ENCODE results near the gene NMUR2. TPM values are rescaled to one million over a fixed set of nuclear protein-coding genes. Genes with fewer than 3 reads are reported as not detected.

NMUR2 gene
- total RNA-seq, 1 donor from 2014 or later: 0.07 TPM

DNA sequence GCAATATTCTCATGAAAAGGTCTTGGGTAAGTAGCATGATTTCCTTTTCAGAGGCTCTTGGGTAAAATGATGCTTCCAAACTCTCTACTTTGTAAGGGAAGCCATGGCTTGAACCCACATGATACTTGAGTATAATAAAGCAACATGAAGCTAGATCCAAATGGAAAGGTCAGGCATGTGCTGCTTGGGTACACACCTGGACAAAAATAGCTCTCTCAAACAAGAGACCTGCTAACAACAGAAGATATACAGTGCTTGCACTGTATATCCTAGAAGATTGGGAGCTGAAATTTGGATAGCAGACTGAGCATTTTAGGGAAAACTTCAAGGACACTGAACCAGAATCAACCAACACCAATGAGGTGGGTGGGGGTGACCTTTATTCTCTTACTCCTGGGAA lies 40.2 kb downstream of the NMUR2 start:
- no peak overlapping the region for H3K4me2 ChIP-seq
- H3K4me1 Mint-ChIP-seq: peaks cover 2% of the 10 kb centered on the region
- H3K4me1 ChIP-seq: no peaks in the 10 kb centered on the region
- H3K9ac ChIP-seq: no peak overlapping the region
- no peaks in the 10 kb centered on the region for H4K20me1 ChIP-seq (ENCODE audit: low read depth)
- no peak overlapping the region for H3K27ac Mint-ChIP-seq
- H3K36me3 Mint-ChIP-seq: no peaks in the 10 kb centered on the region
- H3K27me3 ChIP-seq: no peaks in the 10 kb centered on the region
- H3K36me3 ChIP-seq: no peaks in the 10 kb centered on the region
- no peak for DNase-seq (ENCODE audit: low spot score)
- no peaks in the 10 kb centered on the region for H3K9me3 ChIP-seq (ENCODE audit: low read depth)
- no peaks in the 10 kb centered on the region for H3K79me2 ChIP-seq (ENCODE audit: low read depth)
- no peaks in the 10 kb centered on the region for H3K27me3 Mint-ChIP-seq (ENCODE audit: insufficient read depth, low read depth)
- TF ChIP-seq, protein P1, sequence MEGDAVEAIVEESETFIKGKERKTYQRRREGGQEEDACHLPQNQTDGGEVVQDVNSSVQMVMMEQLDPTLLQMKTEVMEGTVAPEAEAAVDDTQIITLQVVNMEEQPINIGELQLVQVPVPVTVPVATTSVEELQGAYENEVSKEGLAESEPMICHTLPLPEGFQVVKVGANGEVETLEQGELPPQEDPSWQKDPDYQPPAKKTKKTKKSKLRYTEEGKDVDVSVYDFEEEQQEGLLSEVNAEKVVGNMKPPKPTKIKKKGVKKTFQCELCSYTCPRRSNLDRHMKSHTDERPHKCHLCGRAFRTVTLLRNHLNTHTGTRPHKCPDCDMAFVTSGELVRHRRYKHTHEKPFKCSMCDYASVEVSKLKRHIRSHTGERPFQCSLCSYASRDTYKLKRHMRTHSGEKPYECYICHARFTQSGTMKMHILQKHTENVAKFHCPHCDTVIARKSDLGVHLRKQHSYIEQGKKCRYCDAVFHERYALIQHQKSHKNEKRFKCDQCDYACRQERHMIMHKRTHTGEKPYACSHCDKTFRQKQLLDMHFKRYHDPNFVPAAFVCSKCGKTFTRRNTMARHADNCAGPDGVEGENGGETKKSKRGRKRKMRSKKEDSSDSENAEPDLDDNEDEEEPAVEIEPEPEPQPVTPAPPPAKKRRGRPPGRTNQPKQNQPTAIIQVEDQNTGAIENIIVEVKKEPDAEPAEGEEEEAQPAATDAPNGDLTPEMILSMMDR (IDR thresholded peaks at IDR 0.05): no peak
- TF ChIP-seq EZH2phosphoT487 (IDR thresholded peaks at IDR 0.05) (no peak), EZH2 (IDR thresholded peaks at IDR 0.05) (no peak)
- H2AFZ ChIP-seq (replicated peaks): no peak overlapping the region
- no peak overlapping the region for H3K4me3 ChIP-seq
- H3K27ac ChIP-seq: no peak overlapping the region
- no peaks in the 10 kb centered on the region for H3F3A ChIP-seq (ENCODE audit: low read depth)
- no peak overlapping the region for H3K4me3 Mint-ChIP-seq
- H3K9me3 Mint-ChIP-seq: no peaks in the 10 kb centered on the region

- DNase-seq (ENCODE audit: low spot score): no peak
- Histone ChIP-seq H4K20me1 (ENCODE audit: low read depth) (no peaks in the 10 kb centered on the region), H3F3A (ENCODE audit: low read depth) (no peaks in the 10 kb centered on the region), H3K4me3 (no peak overlapping the region), H3K9ac (no peak overlapping the region), H3K36me3 (no peaks in the 10 kb centered on the region), H3K4me1 (no peaks in the 10 kb centered on the region), H3K9me3 (ENCODE audit: low read depth) (no peaks in the 10 kb centered on the region), H3K4me2 (no peak overlapping the region), H3K27me3 (no peaks in the 10 kb centered on the region), H2AFZ (replicated peaks) (no peak overlapping the region), H3K79me2 (ENCODE audit: low read depth) (no peaks in the 10 kb centered on the region), H3K27ac (no peak overlapping the region)
- TF ChIP-seq EZH2phosphoT487 (IDR thresholded peaks at IDR 0.05) (no peak), EZH2 (IDR thresholded peaks at IDR 0.05) (no peak)
- TF ChIP-seq, protein P1 (IDR thresholded peaks at IDR 0.05): no peak
- Mint-ChIP-seq H3K27ac (no peak overlapping the region), H3K9me3 (no peaks in the 10 kb centered on the region), H3K36me3 (no peaks in the 10 kb centered on the region), H3K27me3 (ENCODE audit: insufficient read depth, low read depth) (no peaks in the 10 kb centered on the region), H3K4me3 (no peak overlapping the region), H3K4me1 (peaks cover 2% of the 10 kb centered on the region)
These were observed 40.9 kb downstream of the NMUR2 start for GRCh38 chr5:152364172-152364571.

- no peak overlapping the region for H3K27ac ChIP-seq
- H2AFZ ChIP-seq (replicated peaks): no peak overlapping the region
- TF ChIP-seq, protein P1 (IDR thresholded peaks at IDR 0.05): no peak
- TF ChIP-seq EZH2 (IDR thresholded peaks at IDR 0.05) (no peak), EZH2phosphoT487 (IDR thresholded peaks at IDR 0.05) (no peak)
- H3K27me3 ChIP-seq: no peaks in the 10 kb centered on the region
- Mint-ChIP-seq H3K4me3 (no peak overlapping the region), H3K36me3 (no peaks in the 10 kb centered on the region), H3K4me1 (peaks cover 2% of the 10 kb centered on the region), H3K27me3 (ENCODE audit: insufficient read depth, low read depth) (no peaks in the 10 kb centered on the region), H3K27ac (no peak overlapping the region), H3K9me3 (no peaks in the 10 kb centered on the region)
- H3K9me3 ChIP-seq (ENCODE audit: low read depth): no peaks in the 10 kb centered on the region
- H3K79me2 ChIP-seq (ENCODE audit: low read depth): no peaks in the 10 kb centered on the region
- no peaks in the 10 kb centered on the region for H3F3A ChIP-seq (ENCODE audit: low read depth)
- no peaks in the 10 kb centered on the region for H4K20me1 ChIP-seq (ENCODE audit: low read depth)
- no peak for DNase-seq (ENCODE audit: low spot score)
- no peak overlapping the region for H3K4me2 ChIP-seq
- H3K4me3 ChIP-seq: no peak overlapping the region
- no peaks in the 10 kb centered on the region for H3K4me1 ChIP-seq
- H3K36me3 ChIP-seq: no peaks in the 10 kb centered on the region
- H3K9ac ChIP-seq: no peak overlapping the region
These were observed 46.1 kb downstream of the NMUR2 start for GRCh38 chr5:152358861-152359568.

All from neural progenitor cell (in vitro differentiated cells).